ENCODE measurements around the gene SEC23B.
A peak's percentile ranks its signal among the peaks of the same experiment; 100 is the strongest.

The SEC23B gene

GRCh38 chr20:18507218-18508191 is at the start of gene SEC23B:
SEC23B (plus strand) TSS chr20:18507940; CDS start chr20:18510836, 2,896 bp downstream.
- Histone ChIP-seq H3K27ac (ENCODE audit: low read depth, low read length) (peak within 1 kb of the TSS; percentile 85), H3K36me3 (ENCODE audit: insufficient read depth, low read length) (peaks cover 14% of the 10 kb centered on the region; the same call in 1 of the 2 replicates), H3K27me3 (ENCODE audit: insufficient read depth, low read length) (no peaks in the 10 kb centered on the region), H3K4me1 (ENCODE audit: control insufficient read depth, insufficient read depth, low read length, unreplicated experiment) (peaks cover 12% of the 10 kb centered on the region), H3K79me2 (ENCODE audit: control insufficient read depth, insufficient read depth, low read length, unreplicated experiment) (peaks cover 15% of the 10 kb centered on the region), H2AFZ (ENCODE audit: low read length, unreplicated experiment) (peak within 1 kb of the TSS; percentile 93), H3K4me3 (ENCODE audit: low read depth, low read length) (peak within 1 kb of the TSS; percentile 86)

GRCh38 chr20:18465536-18466200 is 42.1 kb upstream of the SEC23B start:
- H3K27ac ChIP-seq (ENCODE audit: low read depth, low read length) = no peak overlapping the region
- H3K4me3 ChIP-seq (ENCODE audit: low read depth, low read length) = peak overlapping the region; percentile 98
- H3K27me3 ChIP-seq (ENCODE audit: insufficient read depth, low read length) = no peaks in the 10 kb centered on the region
- H3K36me3 ChIP-seq (ENCODE audit: insufficient read depth, low read length) = no peaks in the 10 kb centered on the region
- peaks cover 32% of the 10 kb centered on the region for H3K79me2 ChIP-seq (ENCODE audit: control insufficient read depth, insufficient read depth, low read length, unreplicated experiment)
- H3K4me1 ChIP-seq (ENCODE audit: control insufficient read depth, insufficient read depth, low read length, unreplicated experiment) = peaks cover 15% of the 10 kb centered on the region
- peak overlapping the region; percentile 98 for H2AFZ ChIP-seq (ENCODE audit: low read length, unreplicated experiment)

- Histone ChIP-seq H3K79me2 (ENCODE audit: control insufficient read depth, insufficient read depth, low read length, unreplicated experiment) (peaks cover 34% of the 10 kb centered on the region), H3K27ac (ENCODE audit: low read depth, low read length) (no peak overlapping the region), H3K4me3 (ENCODE audit: low read depth, low read length) (peak overlapping the region; percentile 98), H3K27me3 (ENCODE audit: insufficient read depth, low read length) (no peaks in the 10 kb centered on the region), H2AFZ (ENCODE audit: low read length, unreplicated experiment) (peak overlapping the region; percentile 98), H3K4me1 (ENCODE audit: control insufficient read depth, insufficient read depth, low read length, unreplicated experiment) (peaks cover 15% of the 10 kb centered on the region), H3K36me3 (ENCODE audit: insufficient read depth, low read length) (no peaks in the 10 kb centered on the region)
Observed at GRCh38 chr20:18466574-18466893, 41.2 kb upstream of the SEC23B start.

GRCh38 chr20:18466894-18467730 is 40.6 kb upstream of the SEC23B start, which contains the start of the genes DZANK1 and POLR3F:
DZANK1 (minus strand) TSS chr20:18467030; CDS start chr20:18465358, 1,672 bp downstream.
POLR3F (plus strand) TSS chr20:18467390; CDS start chr20:18467507, 117 bp downstream.
- peak within 1 kb of the TSS; percentile 97 for H3K27ac ChIP-seq (ENCODE audit: low read depth, low read length)
- H2AFZ ChIP-seq (ENCODE audit: low read length, unreplicated experiment) = peak within 1 kb of the TSS; percentile 98
- H3K4me1 ChIP-seq (ENCODE audit: control insufficient read depth, insufficient read depth, low read length, unreplicated experiment) = peaks cover 15% of the 10 kb centered on the region
- H3K79me2 ChIP-seq (ENCODE audit: control insufficient read depth, insufficient read depth, low read length, unreplicated experiment) = peaks cover 34% of the 10 kb centered on the region
- no peaks in the 10 kb centered on the region for H3K27me3 ChIP-seq (ENCODE audit: insufficient read depth, low read length)
- peak within 1 kb of the TSS; percentile 98 for H3K4me3 ChIP-seq (ENCODE audit: low read depth, low read length)
- no peaks in the 10 kb centered on the region for H3K36me3 ChIP-seq (ENCODE audit: insufficient read depth, low read length)

- Histone ChIP-seq H3K36me3 (ENCODE audit: insufficient read depth, low read length) (peaks cover 20% of the 10 kb centered on the region), H3K27me3 (ENCODE audit: insufficient read depth, low read length) (no peaks in the 10 kb centered on the region)
Observed at GRCh38 chr20:18477218-18477617, 30.5 kb upstream of the SEC23B start.

GRCh38 chr20:18477821-18478220 is 29.9 kb upstream of the SEC23B start:
- no peak overlapping the region for H2AFZ ChIP-seq (ENCODE audit: low read length, unreplicated experiment)
- no peak overlapping the region for H3K4me3 ChIP-seq (ENCODE audit: low read depth, low read length)
- H3K4me1 ChIP-seq (ENCODE audit: control insufficient read depth, insufficient read depth, low read length, unreplicated experiment) = no peaks in the 10 kb centered on the region
- H3K27ac ChIP-seq (ENCODE audit: low read depth, low read length) = no peak overlapping the region
- H3K27me3 ChIP-seq (ENCODE audit: insufficient read depth, low read length) = no peaks in the 10 kb centered on the region
- no peaks in the 10 kb centered on the region for H3K79me2 ChIP-seq (ENCODE audit: control insufficient read depth, insufficient read depth, low read length, unreplicated experiment)
- H3K36me3 ChIP-seq (ENCODE audit: insufficient read depth, low read length) = peaks cover 26% of the 10 kb centered on the region

More at GRCh38 chr20:18477218-18477617, 30.5 kb upstream of the SEC23B start:
- Histone ChIP-seq H2AFZ (ENCODE audit: low read length, unreplicated experiment) (no peak overlapping the region), H3K79me2 (ENCODE audit: control insufficient read depth, insufficient read depth, low read length, unreplicated experiment) (no peaks in the 10 kb centered on the region), H3K27ac (ENCODE audit: low read depth, low read length) (no peak overlapping the region), H3K4me1 (ENCODE audit: control insufficient read depth, insufficient read depth, low read length, unreplicated experiment) (no peaks in the 10 kb centered on the region), H3K4me3 (ENCODE audit: low read depth, low read length) (no peak overlapping the region)

- Histone ChIP-seq H3K27me3 (ENCODE audit: insufficient read depth, low read length) (no peaks in the 10 kb centered on the region), H3K79me2 (ENCODE audit: control insufficient read depth, insufficient read depth, low read length, unreplicated experiment) (no peaks in the 10 kb centered on the region), H3K4me3 (ENCODE audit: low read depth, low read length) (no peak overlapping the region), H3K4me1 (ENCODE audit: control insufficient read depth, insufficient read depth, low read length, unreplicated experiment) (no peaks in the 10 kb centered on the region), H2AFZ (ENCODE audit: low read length, unreplicated experiment) (no peak overlapping the region), H3K27ac (ENCODE audit: low read depth, low read length) (no peak overlapping the region), H3K36me3 (ENCODE audit: insufficient read depth, low read length) (peaks cover 23% of the 10 kb centered on the region)
Observed at GRCh38 chr20:18481596-18481995, 26.1 kb upstream of the SEC23B start.

- Histone ChIP-seq H3K4me1 (ENCODE audit: control insufficient read depth, insufficient read depth, low read length, unreplicated experiment) (no peaks in the 10 kb centered on the region), H3K4me3 (ENCODE audit: low read depth, low read length) (no peak overlapping the region), H3K27ac (ENCODE audit: low read depth, low read length) (no peak overlapping the region), H3K36me3 (ENCODE audit: insufficient read depth, low read length) (peaks cover 6% of the 10 kb centered on the region), H3K27me3 (ENCODE audit: insufficient read depth, low read length) (no peaks in the 10 kb centered on the region), H3K79me2 (ENCODE audit: control insufficient read depth, insufficient read depth, low read length, unreplicated experiment) (no peaks in the 10 kb centered on the region), H2AFZ (ENCODE audit: low read length, unreplicated experiment) (no peak overlapping the region)
Observed at GRCh38 chr20:18488301-18488700, 19.4 kb upstream of the SEC23B start.

- Histone ChIP-seq H3K4me1 (ENCODE audit: control insufficient read depth, insufficient read depth, low read length, unreplicated experiment) (peaks cover 7% of the 10 kb centered on the region), H3K4me3 (ENCODE audit: low read depth, low read length) (peak overlapping the region; percentile 87), H3K79me2 (ENCODE audit: control insufficient read depth, insufficient read depth, low read length, unreplicated experiment) (no peaks in the 10 kb centered on the region), H2AFZ (ENCODE audit: low read length, unreplicated experiment) (peak overlapping the region; percentile 82), H3K27ac (ENCODE audit: low read depth, low read length) (no peak overlapping the region), H3K27me3 (ENCODE audit: insufficient read depth, low read length) (no peaks in the 10 kb centered on the region), H3K36me3 (ENCODE audit: insufficient read depth, low read length) (no peaks in the 10 kb centered on the region; the same call in 1 of the 2 replicates)
Observed at GRCh38 chr20:18496042-18496441, 11.7 kb upstream of the SEC23B start.

Data from ACC112 (cell line).